OCI-LY3 (cell line): ENCODE measurements around the gene PTPRM.

Experiments
- EZH2phosphoT487 ChIP-seq: fragments of 200-600 bp; shearing (Covaris generic); IDR thresholded peaks from 2 replicates; pipeline ENCODE4 v1.6.1; 2018; ENCODE audit warnings: antibody characterized with exemption, mixed run types, low read depth
- TF ChIP-seq, protein P1 (sequence below): fragments of 200-600, 300-600 bp; sonication (generic); IDR thresholded peaks from 2 replicates; pipeline ENCODE4 v1.5.1; 2014; ENCODE audit warnings: antibody characterized with exemption, low read length, low read depth

DNA sequence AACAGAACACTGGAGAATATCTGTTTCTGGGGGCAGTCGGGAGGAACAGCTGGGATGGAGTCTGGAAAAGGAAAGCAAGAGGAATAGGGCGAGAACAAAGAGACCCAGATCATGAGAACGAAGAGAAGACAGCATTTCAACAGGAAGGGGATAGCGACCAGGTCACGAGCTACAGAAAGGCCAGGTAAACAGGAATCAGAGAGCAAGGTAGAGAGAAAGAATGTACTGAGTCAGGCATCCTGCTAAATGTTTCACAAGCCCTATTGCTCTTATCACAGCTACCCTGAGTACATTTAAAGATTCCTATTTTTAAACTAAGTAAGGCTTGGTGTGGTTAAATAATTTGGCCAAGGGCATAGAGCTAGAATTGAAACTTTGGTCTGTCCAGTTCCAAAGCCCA is 787.2 kb downstream of the PTPRM start:
- TF ChIP-seq, protein P1, sequence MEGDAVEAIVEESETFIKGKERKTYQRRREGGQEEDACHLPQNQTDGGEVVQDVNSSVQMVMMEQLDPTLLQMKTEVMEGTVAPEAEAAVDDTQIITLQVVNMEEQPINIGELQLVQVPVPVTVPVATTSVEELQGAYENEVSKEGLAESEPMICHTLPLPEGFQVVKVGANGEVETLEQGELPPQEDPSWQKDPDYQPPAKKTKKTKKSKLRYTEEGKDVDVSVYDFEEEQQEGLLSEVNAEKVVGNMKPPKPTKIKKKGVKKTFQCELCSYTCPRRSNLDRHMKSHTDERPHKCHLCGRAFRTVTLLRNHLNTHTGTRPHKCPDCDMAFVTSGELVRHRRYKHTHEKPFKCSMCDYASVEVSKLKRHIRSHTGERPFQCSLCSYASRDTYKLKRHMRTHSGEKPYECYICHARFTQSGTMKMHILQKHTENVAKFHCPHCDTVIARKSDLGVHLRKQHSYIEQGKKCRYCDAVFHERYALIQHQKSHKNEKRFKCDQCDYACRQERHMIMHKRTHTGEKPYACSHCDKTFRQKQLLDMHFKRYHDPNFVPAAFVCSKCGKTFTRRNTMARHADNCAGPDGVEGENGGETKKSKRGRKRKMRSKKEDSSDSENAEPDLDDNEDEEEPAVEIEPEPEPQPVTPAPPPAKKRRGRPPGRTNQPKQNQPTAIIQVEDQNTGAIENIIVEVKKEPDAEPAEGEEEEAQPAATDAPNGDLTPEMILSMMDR, result no peak
- TF ChIP-seq EZH2phosphoT487, result no peak
